IPS-NIHi7 (cell line): Measurements from ENCODE around the gene CADM2.
"Not testable (repeated sequence)": the region's sequence is repeated elsewhere in the genome, so short reads cannot be mapped to it uniquely, and the experiment has no call there.

Source experiments
- DNase-seq: peaks from one replicate; pipeline ENCODE4 v3.0.0; 2012; ENCODE audit warnings: mixed read lengths; ENCODE audit errors: extremely low spot score

Gene CADM2

DNA sequence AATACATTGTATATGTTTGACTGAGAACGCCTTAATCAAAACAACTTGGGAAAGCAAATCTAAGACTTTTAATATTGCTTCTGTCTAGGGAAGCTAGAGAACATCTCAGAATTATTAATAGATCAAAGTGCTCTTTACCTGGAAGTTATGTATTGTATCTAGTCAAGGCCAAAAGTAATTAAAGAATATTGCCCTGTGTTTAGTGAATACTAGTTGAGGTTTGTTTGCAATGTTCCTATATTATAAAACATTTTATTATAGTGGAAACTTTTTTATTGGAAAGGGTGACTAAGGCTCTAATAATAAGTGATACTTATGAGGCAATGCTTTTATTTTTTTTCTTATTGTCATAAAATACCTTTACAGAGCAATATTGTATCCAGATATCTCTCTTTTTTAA is 118.2 kb downstream of the CADM2 start:
- DNase-seq = no peak

DNA sequence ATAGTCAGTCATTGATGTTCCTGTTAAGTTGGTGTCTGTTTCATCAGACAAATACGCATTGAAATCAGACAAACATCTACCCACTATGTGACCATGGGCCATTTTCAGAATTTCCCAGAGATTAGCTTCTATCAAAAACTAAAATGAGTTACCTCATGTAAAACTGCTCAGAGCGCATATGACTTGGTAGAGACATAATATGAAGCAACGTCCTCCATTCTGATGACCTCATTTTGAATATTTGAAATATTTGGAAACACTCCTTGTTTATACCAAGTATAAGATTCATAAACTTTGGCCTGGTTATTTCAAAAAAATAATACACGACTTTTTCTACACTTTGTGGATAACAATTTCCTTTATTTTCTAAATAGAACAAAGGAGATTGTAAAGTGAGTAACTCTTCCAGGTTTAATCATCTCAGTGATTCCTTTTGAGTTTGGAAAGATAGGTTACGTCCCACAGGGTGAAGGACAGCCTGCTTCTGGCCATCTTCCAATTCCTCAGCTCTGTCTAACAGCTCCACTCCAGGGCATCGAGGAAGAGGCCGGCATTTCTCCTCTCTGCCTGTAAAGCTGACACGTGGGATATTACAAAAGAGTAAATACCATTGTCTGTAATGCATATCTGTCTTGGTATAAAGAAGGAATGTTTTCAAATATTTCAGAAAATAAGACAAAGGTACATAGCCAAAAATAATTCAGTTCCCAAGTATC is 122.6 kb downstream of the CADM2 start:
- DNase-seq = peak; percentile 6

DNA sequence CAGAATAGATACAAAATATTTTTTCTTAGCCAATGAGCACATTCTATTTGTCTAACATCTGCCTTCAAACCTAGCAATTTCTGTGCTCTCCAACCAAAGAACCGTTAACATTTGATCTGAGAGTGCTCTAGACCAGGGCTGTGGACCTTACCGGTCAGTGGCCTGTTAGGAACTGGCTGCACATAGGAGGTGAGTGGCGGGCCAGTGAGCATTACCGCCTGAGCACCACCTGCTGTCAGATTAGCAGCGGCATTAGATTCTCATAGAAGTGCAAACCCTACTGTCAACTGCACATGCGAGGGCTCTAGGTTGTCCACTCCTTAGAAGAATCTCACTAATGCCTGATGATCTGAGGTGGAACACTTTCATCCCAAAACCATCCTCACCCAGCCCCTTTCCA is 131.7 kb downstream of the CADM2 start:
- no peak for DNase-seq

GRCh38 chr3:85100316-85100715 is 141.5 kb downstream of the CADM2 start:
- DNase-seq = no peak

DNA sequence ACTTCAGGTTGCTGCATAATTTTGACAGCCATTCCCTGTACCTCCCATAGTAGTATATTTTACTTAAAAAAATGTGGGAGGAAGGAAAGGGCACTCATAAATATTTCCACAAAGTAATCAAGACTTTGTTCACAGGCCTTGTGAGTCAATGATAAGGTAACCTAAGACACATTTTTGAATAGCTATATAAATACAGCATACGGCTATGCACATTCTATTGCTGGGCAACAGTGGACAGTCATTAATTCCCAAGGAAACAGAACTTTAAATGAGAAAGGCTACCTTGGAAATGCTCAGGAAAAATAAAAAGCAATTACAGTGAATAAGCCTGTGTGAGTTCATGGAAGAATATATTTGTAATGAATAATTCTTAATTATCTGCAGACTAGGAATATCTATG is 144.0 kb downstream of the CADM2 start:
- no peak for DNase-seq

GRCh38 chr3:85110393-85110792 is 151.6 kb downstream of the CADM2 start:
- no peak for DNase-seq

GRCh38 chr3:85120879-85121278 is 162.1 kb downstream of the CADM2 start:
- DNase-seq = no peak

DNA sequence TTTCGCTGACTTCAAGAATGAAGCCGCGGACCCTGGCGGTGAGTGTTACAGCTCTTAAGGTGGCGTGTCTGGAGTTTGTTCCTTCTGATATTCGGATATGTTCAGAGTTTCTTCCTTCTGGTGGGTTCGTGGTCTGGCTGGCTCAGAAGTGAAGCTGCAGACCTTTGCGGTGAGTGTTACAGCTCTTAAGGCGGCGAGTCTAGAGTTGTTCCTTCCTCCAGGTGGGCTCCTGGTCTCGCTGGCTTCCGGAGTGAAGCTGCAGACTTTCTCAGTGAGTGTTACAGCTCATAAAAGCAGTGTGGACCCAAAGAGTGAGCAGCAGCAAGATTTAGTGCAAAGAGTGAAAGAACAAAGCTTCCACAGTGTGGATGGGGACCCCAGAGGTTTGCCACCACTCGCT is 174.1 kb downstream of the CADM2 start:
- DNase-seq = not testable (repeated sequence)

- DNase-seq = not testable (repeated sequence)
Measured at GRCh38 chr3:85133691-85134420, 175.1 kb downstream of the CADM2 start.

- DNase-seq = no peak
Measured at GRCh38 chr3:85142626-85143025, 183.8 kb downstream of the CADM2 start.

GRCh38 chr3:85148036-85148435 is 189.2 kb downstream of the CADM2 start:
- DNase-seq = no peak

DNA sequence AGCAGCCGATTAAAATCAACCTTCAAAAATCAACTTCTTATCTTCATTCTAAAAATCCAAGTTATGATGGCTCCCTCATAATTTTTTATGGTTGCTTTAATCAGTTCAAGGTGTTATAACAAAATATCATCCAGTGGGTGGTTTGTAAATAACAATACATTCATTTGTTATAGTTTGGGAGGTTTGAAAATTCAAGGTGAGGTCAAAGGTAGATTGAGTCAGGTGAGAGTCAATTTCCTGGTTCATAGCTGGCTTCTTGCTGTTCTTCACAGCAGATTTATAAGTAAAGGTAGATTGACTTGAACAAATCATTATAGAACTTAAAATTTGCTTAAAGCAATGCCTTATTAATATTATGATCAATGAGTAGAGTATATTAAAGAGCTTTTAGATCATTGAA is 192.8 kb downstream of the CADM2 start:
- DNase-seq = no peak

DNA sequence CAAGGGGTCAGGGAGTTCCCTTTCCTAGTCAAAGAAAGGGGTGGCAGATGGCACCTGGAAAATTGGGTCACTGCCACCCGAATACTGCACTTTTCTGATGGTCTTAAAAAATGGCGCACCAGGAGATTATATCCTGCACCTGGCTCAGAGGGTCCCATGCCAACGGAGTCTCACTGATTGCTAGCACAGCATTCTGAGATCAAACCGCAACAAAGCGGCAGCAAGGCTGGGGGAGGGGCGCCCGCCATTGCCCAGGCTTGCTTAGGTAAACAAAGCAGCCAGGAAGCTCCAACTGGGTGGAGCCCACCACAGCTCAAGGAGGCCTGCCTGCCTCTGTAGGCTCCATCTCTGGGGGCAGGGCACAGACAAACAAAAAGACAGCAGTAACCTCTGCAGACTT is 194.5 kb downstream of the CADM2 start:
- not testable (repeated sequence) for DNase-seq

- no peak for DNase-seq
Measured at GRCh38 chr3:85159376-85159775, 200.6 kb downstream of the CADM2 start.

DNA sequence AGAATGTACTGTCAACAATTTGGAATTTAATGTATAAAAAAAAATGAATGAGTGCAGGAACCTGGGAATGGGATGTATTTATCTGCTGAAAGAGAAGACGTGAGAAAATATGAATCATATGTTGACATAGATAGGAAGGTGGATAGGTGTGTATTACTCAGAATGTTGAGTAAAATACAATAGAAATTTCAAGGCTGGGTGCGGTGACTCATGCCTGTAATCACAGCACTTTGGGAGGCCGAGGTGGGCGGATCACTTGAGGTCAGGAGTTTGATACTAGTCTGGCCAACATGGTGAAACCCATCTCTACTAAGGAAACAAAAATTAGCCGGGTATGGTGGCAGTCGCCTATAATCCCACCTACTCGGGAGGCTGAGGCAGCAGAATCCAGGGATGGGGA is 202.8 kb downstream of the CADM2 start:
- DNase-seq = no peak

GRCh38 chr3:85162905-85163304 is 204.1 kb downstream of the CADM2 start:
- no peak for DNase-seq

- DNase-seq = no peak
Measured at GRCh38 chr3:85164436-85164835, 205.6 kb downstream of the CADM2 start.

GRCh38 chr3:85167576-85167975 is 208.8 kb downstream of the CADM2 start:
- no peak for DNase-seq

GRCh38 chr3:85170646-85171045 is 211.9 kb downstream of the CADM2 start:
- no peak for DNase-seq

GRCh38 chr3:85171976-85172375 is 213.2 kb downstream of the CADM2 start:
- DNase-seq = no peak

- no peak for DNase-seq
Measured at GRCh38 chr3:85176799-85177198, 218.0 kb downstream of the CADM2 start.

DNA sequence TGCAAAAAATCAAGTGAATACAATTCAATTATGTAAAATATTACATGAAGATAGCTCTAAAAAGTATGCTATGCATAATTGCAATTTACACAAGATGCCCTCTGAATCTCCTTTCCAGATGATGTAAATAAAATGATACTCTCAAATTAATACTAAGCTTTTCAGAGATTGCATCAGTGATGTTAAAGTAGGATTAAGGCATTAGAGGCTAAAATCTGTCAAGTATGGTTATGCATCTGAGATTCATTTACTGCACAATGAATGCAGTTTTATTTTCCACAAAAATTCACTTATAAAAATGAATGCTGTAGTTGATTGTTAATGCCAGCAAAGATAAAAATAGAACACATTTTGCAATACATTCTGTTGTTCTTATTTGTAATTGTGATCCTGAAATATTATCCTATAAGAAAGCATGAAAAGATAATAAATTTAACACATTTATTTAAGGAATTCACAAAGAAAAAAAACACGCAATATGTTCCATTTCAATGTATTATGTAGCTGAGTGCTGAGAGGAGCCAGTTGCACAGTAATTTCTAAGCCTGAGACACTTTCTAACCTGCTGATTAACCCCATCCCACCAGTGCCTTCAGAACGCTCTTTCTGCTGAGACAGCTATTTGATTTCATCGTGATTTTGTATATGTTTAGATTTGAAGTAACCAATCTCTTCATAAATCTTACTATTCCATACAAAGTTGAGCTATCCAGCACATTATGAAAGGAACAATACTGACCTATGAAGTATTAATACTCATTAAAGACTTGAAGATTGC is 224.4 kb downstream of the CADM2 start:
- no peak for DNase-seq

- no peak for DNase-seq
Measured at GRCh38 chr3:85185495-85185894, 226.7 kb downstream of the CADM2 start.
